OCI-LY7 (cell line): ENCODE data around the gene LRP8.

Experiments used
- CTCF ChIP-seq: fragments of 200-600 bp; sonication (generic); conservative IDR thresholded peaks from 2 replicates; pipeline ENCODE4 v1.5.1; 2014; ENCODE audit warnings: mild to moderate bottlenecking, antibody characterized with exemption, low read length, moderate library complexity, mixed read lengths
- EZH2phosphoT487 ChIP-seq: fragments of 200-600 bp; sonication (generic); IDR thresholded peaks from 2 replicates; pipeline ENCODE4 v1.6.1; 2018; ENCODE audit warnings: low read depth, borderline replicate concordance, mild to moderate bottlenecking, mixed run types, antibody characterized with exemption, low read length, moderate library complexity, mixed read lengths

- TF ChIP-seq CTCF (no peak), EZH2phosphoT487 (no peak)
Observed at GRCh38 chr1:53331446-53332185, 3.7 kb upstream of the LRP8 start.
